Measurements from ENCODE around the gene TACR1. TPM values are rescaled to one million over a fixed set of nuclear protein-coding genes. Genes with fewer than 3 reads are reported as not detected.

The TACR1 gene
- total and polyA plus RNA-seq, 2 donors (not counting 1 experiment from before 2014, with no cell fraction given), result 0.01 to 0.05 TPM

- Histone ChIP-seq H4K20me1 (ENCODE audit: control insufficient read depth, insufficient read depth, low read length, poor library complexity, severe bottlenecking) (no peaks in the 10 kb centered on the region), H3K4me2 (replicated peaks; ENCODE audit: low read depth, low read length, poor library complexity, severe bottlenecking) (no peak overlapping the region), H3K27me3 (replicated peaks in 1 of 4; ENCODE audit: control extremely low read depth in 1 of 4, control insufficient read depth in 3 of 4, insufficient read depth in 4 of 4, low read length in 3 of 4) (peaks cover 0 to 38% (median 28%) of the 10 kb centered on the region in 4 experiments), H3K4me3 (ENCODE audit: control extremely low read depth in 1 of 5, extremely low read depth in 1 of 5, insufficient read depth in 1 of 5, low read depth in 2 of 5, low read length in 4 of 5) (no peak overlapping the region), H3K9ac (ENCODE audit: low read length) (no peak overlapping the region), H3K4me1 (ENCODE audit: control insufficient read depth in 2 of 2, insufficient read depth in 2 of 2, low read length in 2 of 2) (peaks cover 20 to 28% of the 10 kb centered on the region in 2 donors), H3K9me3 (ENCODE audit: control extremely low read depth in 1 of 3, control insufficient read depth in 2 of 3, insufficient read depth in 1 of 3, low read length in 2 of 3) (peaks cover 0 to 3% (median 0%) of the 10 kb centered on the region in 3 donors), H3K79me2 (ENCODE audit: control insufficient read depth, insufficient read depth, low read length) (no peaks in the 10 kb centered on the region), H2AFZ (ENCODE audit: insufficient read depth, low read depth, low read length, poor library complexity, severe bottlenecking) (no peak overlapping the region), H3K27ac (ENCODE audit: low read length in 2 of 2) (no peak overlapping the region), H3K36me3 (replicated peaks in 1 of 2; ENCODE audit: control extremely low read depth in 1 of 2, control insufficient read depth in 1 of 2, extremely low read depth in 1 of 2, insufficient read depth in 2 of 2, low read length in 1 of 2) (no peaks in the 10 kb centered on the region)
- intact Hi-C loops (cut with micrococcal nuclease), result loop anchor here (10.0 kb wide), 1 partner anchor 402 kb away; no protein-coding TSS in a partner anchor
- ChIA-PET POLR2A (no interaction called here), CTCF (interaction anchor here (4.9 kb wide), 1 partner anchor 265 kb away, joined by 61 read pairs; no protein-coding TSS in a partner anchor)
- TF ChIP-seq, protein P1, sequence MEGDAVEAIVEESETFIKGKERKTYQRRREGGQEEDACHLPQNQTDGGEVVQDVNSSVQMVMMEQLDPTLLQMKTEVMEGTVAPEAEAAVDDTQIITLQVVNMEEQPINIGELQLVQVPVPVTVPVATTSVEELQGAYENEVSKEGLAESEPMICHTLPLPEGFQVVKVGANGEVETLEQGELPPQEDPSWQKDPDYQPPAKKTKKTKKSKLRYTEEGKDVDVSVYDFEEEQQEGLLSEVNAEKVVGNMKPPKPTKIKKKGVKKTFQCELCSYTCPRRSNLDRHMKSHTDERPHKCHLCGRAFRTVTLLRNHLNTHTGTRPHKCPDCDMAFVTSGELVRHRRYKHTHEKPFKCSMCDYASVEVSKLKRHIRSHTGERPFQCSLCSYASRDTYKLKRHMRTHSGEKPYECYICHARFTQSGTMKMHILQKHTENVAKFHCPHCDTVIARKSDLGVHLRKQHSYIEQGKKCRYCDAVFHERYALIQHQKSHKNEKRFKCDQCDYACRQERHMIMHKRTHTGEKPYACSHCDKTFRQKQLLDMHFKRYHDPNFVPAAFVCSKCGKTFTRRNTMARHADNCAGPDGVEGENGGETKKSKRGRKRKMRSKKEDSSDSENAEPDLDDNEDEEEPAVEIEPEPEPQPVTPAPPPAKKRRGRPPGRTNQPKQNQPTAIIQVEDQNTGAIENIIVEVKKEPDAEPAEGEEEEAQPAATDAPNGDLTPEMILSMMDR (IDR thresholded peaks at IDR 0.05), result no peak
- TF ChIP-seq EZH2 (IDR thresholded peaks at IDR 0.05; ENCODE audit: borderline replicate concordance, insufficient read depth, low read depth, low read length, poor library complexity, severe bottlenecking), result no peak
- no CpG with 5 or more reads among the region's 2 CpGs for WGBS (ENCODE audit: insufficient coverage)
- ATAC-seq (ENCODE audit: low read depth) (no peak), DNase-seq (no peak)
- H3K4me1 Mint-ChIP-seq, result peaks cover 28% of the 10 kb centered on the region
- peaks cover 46% of the 10 kb centered on the region for H3K27me3 Mint-ChIP-seq
- H3K4me3 Mint-ChIP-seq, result no peak overlapping the region
- H3K9me3 Mint-ChIP-seq (ENCODE audit: insufficient read depth), result no peaks in the 10 kb centered on the region
- H3K27ac Mint-ChIP-seq, result no peak overlapping the region
Measured at GRCh38 chr2:75202359-75202758, 3.0 kb upstream of the TACR1 start.

All from B cell (primary cell).